ENCODE data around the gene IFT22.

DNA sequence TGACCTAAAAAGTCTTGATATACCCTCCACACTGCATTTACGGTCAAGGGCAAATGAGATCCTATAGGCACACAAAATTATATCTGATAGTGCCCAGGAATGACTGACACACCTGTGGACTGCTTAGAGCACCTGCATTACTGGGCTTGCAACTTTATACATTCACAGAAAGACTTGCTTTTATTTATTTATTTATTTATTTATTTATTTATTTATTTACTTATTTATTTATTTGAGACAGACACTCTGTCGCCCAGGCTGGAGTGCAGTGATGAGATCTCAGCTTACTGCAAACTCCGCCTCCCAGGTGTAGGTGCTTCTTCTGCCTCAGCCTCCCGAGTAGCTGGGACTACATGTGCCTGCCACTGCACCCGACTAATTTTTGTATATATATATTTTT, 6.5 kb upstream of the IFT22 start:
- TF ChIP-seq, protein P1, sequence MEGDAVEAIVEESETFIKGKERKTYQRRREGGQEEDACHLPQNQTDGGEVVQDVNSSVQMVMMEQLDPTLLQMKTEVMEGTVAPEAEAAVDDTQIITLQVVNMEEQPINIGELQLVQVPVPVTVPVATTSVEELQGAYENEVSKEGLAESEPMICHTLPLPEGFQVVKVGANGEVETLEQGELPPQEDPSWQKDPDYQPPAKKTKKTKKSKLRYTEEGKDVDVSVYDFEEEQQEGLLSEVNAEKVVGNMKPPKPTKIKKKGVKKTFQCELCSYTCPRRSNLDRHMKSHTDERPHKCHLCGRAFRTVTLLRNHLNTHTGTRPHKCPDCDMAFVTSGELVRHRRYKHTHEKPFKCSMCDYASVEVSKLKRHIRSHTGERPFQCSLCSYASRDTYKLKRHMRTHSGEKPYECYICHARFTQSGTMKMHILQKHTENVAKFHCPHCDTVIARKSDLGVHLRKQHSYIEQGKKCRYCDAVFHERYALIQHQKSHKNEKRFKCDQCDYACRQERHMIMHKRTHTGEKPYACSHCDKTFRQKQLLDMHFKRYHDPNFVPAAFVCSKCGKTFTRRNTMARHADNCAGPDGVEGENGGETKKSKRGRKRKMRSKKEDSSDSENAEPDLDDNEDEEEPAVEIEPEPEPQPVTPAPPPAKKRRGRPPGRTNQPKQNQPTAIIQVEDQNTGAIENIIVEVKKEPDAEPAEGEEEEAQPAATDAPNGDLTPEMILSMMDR (IDR thresholded peaks at IDR 0.05), result no peak
- no peak for TF ChIP-seq POLR2A (IDR thresholded peaks at IDR 0.05)

Measured in right lobe of liver (tissue), 4 donors.